H9 (cell line): ENCODE data around the gene ZCCHC7. TPM values are rescaled to one million over a fixed set of nuclear protein-coding genes. Genes with fewer than 3 reads are reported as not detected.
A peak's percentile ranks its signal among the peaks of the same experiment; 100 is the strongest.

Source experiments
- DNase-seq: peaks from one replicate; pipeline ENCODE4 v3.0.0-alpha.2; 2017
- H2AFZ ChIP-seq: one replicate; pipeline ENCODE4 v1.6.1; 2013; ENCODE audit warnings: mild to moderate bottlenecking, low read length, control low read depth, moderate library complexity
- H2AK5ac ChIP-seq: 2 replicates; pipeline ENCODE4 v1.6.1; 2013; ENCODE audit warnings: low read length, control low read depth, mixed read lengths; ENCODE audit not compliant: insufficient read length
- H2BK120ac ChIP-seq: one replicate; pipeline ENCODE4 v1.6.1; 2013; ENCODE audit warnings: low read depth, mild to moderate bottlenecking, low read length, control low read depth, inconsistent platforms; ENCODE audit not compliant: poor library complexity, severe bottlenecking
- H2BK12ac ChIP-seq: 2 replicates; pipeline ENCODE4 v1.6.1; 2013; ENCODE audit warnings: low read length, control low read depth, mixed read lengths, low read depth; ENCODE audit not compliant: insufficient read length
- H2BK15ac ChIP-seq: 2 replicates; pipeline ENCODE4 v1.6.1; 2013; ENCODE audit warnings: low read depth, low read length, control low read depth
- H2BK20ac ChIP-seq: one replicate; pipeline ENCODE4 v1.6.1; 2013; ENCODE audit warnings: low read depth, mild to moderate bottlenecking, low read length, control low read depth, inconsistent platforms; ENCODE audit not compliant: poor library complexity, severe bottlenecking
- H2BK5ac ChIP-seq: 2 replicates; pipeline ENCODE4 v1.6.1; 2013; ENCODE audit warnings: low read length, control low read depth, mixed read lengths; ENCODE audit not compliant: insufficient read length
- H3K14ac ChIP-seq: 2 replicates; pipeline ENCODE4 v1.6.1; 2013; ENCODE audit warnings: low read length, control low read depth; ENCODE audit not compliant: insufficient read depth
- H3K18ac ChIP-seq: 2 replicates; pipeline ENCODE4 v1.6.1; 2013; ENCODE audit warnings: low read depth, mild to moderate bottlenecking, mixed read lengths, low read length, control low read depth; ENCODE audit not compliant: insufficient read length
- H3K23ac ChIP-seq: 2 replicates; pipeline ENCODE4 v1.6.1; 2013; ENCODE audit warnings: low read length, control low read depth, mixed read lengths, low read depth; ENCODE audit not compliant: insufficient read length
- H3K23me2 ChIP-seq: 2 replicates; pipeline ENCODE4 v1.6.1; 2013; ENCODE audit warnings: low read depth, mild to moderate bottlenecking, mixed read lengths, low read length, control low read depth; ENCODE audit not compliant: insufficient read length, poor library complexity, severe bottlenecking
- H3K27ac ChIP-seq: 2 replicates; pipeline ENCODE4 v1.5.1; 2013; ENCODE audit warnings: low read length, control low read depth, mixed read lengths, low read depth; ENCODE audit not compliant: insufficient read length
- H3K27me3 ChIP-seq: 2 replicates; pipeline ENCODE4 v1.6.1; 2013; ENCODE audit warnings: low read length, control low read depth, inconsistent platforms; ENCODE audit not compliant: insufficient read depth
- H3K4ac ChIP-seq: 2 replicates; pipeline ENCODE4 v1.6.1; 2013; ENCODE audit warnings: low read depth, mild to moderate bottlenecking, control low read depth, inconsistent platforms, low read length, moderate library complexity
- H3K4me1 ChIP-seq: 2 replicates; pipeline ENCODE4 v1.6.1; 2013; ENCODE audit warnings: low read length, control low read depth, inconsistent platforms; ENCODE audit not compliant: insufficient read depth
- H3K4me2 ChIP-seq: 2 replicates; pipeline ENCODE4 v1.6.1; 2013; ENCODE audit warnings: low read length, control low read depth, mixed read lengths; ENCODE audit not compliant: insufficient read length, insufficient read depth
- H3K56ac ChIP-seq: 2 replicates; pipeline ENCODE4 v1.6.1; 2013; ENCODE audit warnings: low read depth, mild to moderate bottlenecking, mixed read lengths, low read length, control low read depth; ENCODE audit not compliant: insufficient read length
- H3K79me1 ChIP-seq: 2 replicates; pipeline ENCODE4 v1.6.1; 2013; ENCODE audit warnings: low read depth, mild to moderate bottlenecking, moderate library complexity, low read length, control low read depth, inconsistent platforms; ENCODE audit not compliant: insufficient read depth, poor library complexity, severe bottlenecking
- H3K79me2 ChIP-seq: 2 replicates; pipeline ENCODE4 v1.6.1; 2013; ENCODE audit warnings: low read length, control low read depth, inconsistent platforms; ENCODE audit not compliant: insufficient read depth
- H3K9ac ChIP-seq: 2 replicates; pipeline ENCODE4 v1.6.1; 2013; ENCODE audit warnings: low read length, control low read depth, mixed read lengths; ENCODE audit not compliant: insufficient read length; ENCODE audit errors: extremely low read depth
- H3K9me3 ChIP-seq: one replicate; pipeline ENCODE4 v1.6.1; 2013; ENCODE audit warnings: low read depth, low read length, inconsistent platforms; ENCODE audit not compliant: control insufficient read depth
- H3T11ph ChIP-seq: one replicate; pipeline ENCODE4 v1.6.1; 2013; ENCODE audit warnings: mild to moderate bottlenecking, low read length, control low read depth, inconsistent platforms
- H4K20me1 ChIP-seq: one replicate; pipeline ENCODE4 v1.6.1; 2013; ENCODE audit not compliant: control insufficient read depth, insufficient read length, insufficient read depth
- H4K5ac ChIP-seq: 2 replicates; pipeline ENCODE4 v1.6.1; 2013; ENCODE audit warnings: low read depth, mild to moderate bottlenecking, mixed read lengths, low read length, control low read depth; ENCODE audit not compliant: insufficient read length
- H4K8ac ChIP-seq: replicated peaks from 2 replicates; pipeline ENCODE4 v1.6.1; 2013; ENCODE audit warnings: low read length, control low read depth, mixed read lengths, low read depth; ENCODE audit not compliant: insufficient read length
- H4K91ac ChIP-seq: 2 replicates; pipeline ENCODE4 v1.6.1; 2013; ENCODE audit warnings: low read depth, mild to moderate bottlenecking, moderate library complexity, mixed read lengths, low read length, control low read depth; ENCODE audit not compliant: insufficient read length
- H3K27ac Mint-ChIP-seq, 3 experiments: 2 replicates in 2 of 3; 3 replicates in 1 of 3; pipeline ENCODE4 v1.8.0; 2020 to 2021; ENCODE audit warnings: mixed read lengths in 3 of 3, mild to moderate bottlenecking in 1 of 3, moderate library complexity in 1 of 3
- H3K27me3 Mint-ChIP-seq: 2 replicates; pipeline ENCODE4 v1.8.0; 2021; ENCODE audit warnings: low read depth, mild to moderate bottlenecking, moderate library complexity, mixed read lengths
- H3K36me3 Mint-ChIP-seq, 3 experiments: 2 replicates in 2 of 3; 3 replicates in 1 of 3; pipeline ENCODE4 v1.8.0; 2020 to 2021; ENCODE audit warnings: low read depth in 3 of 3, mixed read lengths in 3 of 3; ENCODE audit not compliant: insufficient read depth in 1 of 3
- H3K4me1 Mint-ChIP-seq, 2 experiments: 2 replicates each; pipeline ENCODE4 v1.8.0; 2020; ENCODE audit warnings: mixed read lengths in 2 of 2
- H3K4me3 Mint-ChIP-seq, 2 experiments: 2 replicates in 1 of 2; 3 replicates in 1 of 2; pipeline ENCODE4 v1.8.0; 2020 to 2021; ENCODE audit warnings: mild to moderate bottlenecking in 2 of 2, mixed read lengths in 2 of 2, moderate library complexity in 1 of 2
- H3K9me3 Mint-ChIP-seq, 2 experiments: 2 replicates in 1 of 2; 3 replicates in 1 of 2; pipeline ENCODE4 v1.8.0; 2020; ENCODE audit warnings: mild to moderate bottlenecking in 2 of 2, mixed read lengths in 2 of 2, moderate library complexity in 1 of 2
- WGBS: extraction: QIAGEN DNeasy Blood & Tissue Kit; methylation state at CpG from one replicate; pipeline ENCODE4 v1.1.7; 2013; ENCODE audit warnings: missing lambda C conversion rate, low lambda C conversion rate, mixed read lengths; ENCODE audit not compliant: insufficient read length; ENCODE audit errors: extremely low coverage; 5-methylcytosine and 5-hydroxymethylcytosine counted together
- total RNA-seq: library from RNA; stranded (reverse); gene quantifications from 2 replicates; pipeline ENCODE4 v1.2.1, GENCODE V29; 2021
- TF ChIP-seq, protein P1 (sequence below): fragments of 200-600 bp; sonication (generic); conservative IDR thresholded peaks from 3 replicates; pipeline ENCODE4 v1.8.0; 2021; ENCODE audit warnings: antibody characterized with exemption, mild to moderate bottlenecking

ZCCHC7 gene
- total RNA-seq, 1 experiment from 2014 or later = 20.3 TPM

GRCh38 chr9:37378613-37379004 lies 258.2 kb downstream of the ZCCHC7 start:
- Histone ChIP-seq H3K18ac (no peak overlapping the region), H3K9ac (no peak overlapping the region), H3K4me2 (no peak overlapping the region), H2AK5ac (no peak overlapping the region), H3K23me2 (no peaks in the 10 kb centered on the region), H2BK5ac (no peak overlapping the region), H3K79me1 (no peaks in the 10 kb centered on the region), H4K20me1 (no peaks in the 10 kb centered on the region), H3K79me2 (no peaks in the 10 kb centered on the region), H3K27ac (no peak overlapping the region), H2BK15ac (no peak overlapping the region), H2BK120ac (no peak overlapping the region), H4K8ac (no peak overlapping the region), H4K5ac (no peak overlapping the region), H3K56ac (no peak overlapping the region), H3K4me1 (no peaks in the 10 kb centered on the region; the same call in 1 of the 2 replicates), H2BK20ac (no peak overlapping the region), H4K91ac (no peak overlapping the region), H3K14ac (peak overlapping the region; percentile 35; the same call in 1 of the 2 replicates), H3K9me3 (no peaks in the 10 kb centered on the region), H3T11ph (no peak overlapping the region), H2BK12ac (no peak overlapping the region), H3K27me3 (no peaks in the 10 kb centered on the region), H3K23ac (no peak overlapping the region), H2AFZ (no peak overlapping the region), H3K4ac (no peak overlapping the region)
- H3K4me3 Mint-ChIP-seq = no peak overlapping the region
- H3K27me3 Mint-ChIP-seq = peaks cover 1% of the 10 kb centered on the region; the same call in 1 of the 2 replicates
- TF ChIP-seq, protein P1, sequence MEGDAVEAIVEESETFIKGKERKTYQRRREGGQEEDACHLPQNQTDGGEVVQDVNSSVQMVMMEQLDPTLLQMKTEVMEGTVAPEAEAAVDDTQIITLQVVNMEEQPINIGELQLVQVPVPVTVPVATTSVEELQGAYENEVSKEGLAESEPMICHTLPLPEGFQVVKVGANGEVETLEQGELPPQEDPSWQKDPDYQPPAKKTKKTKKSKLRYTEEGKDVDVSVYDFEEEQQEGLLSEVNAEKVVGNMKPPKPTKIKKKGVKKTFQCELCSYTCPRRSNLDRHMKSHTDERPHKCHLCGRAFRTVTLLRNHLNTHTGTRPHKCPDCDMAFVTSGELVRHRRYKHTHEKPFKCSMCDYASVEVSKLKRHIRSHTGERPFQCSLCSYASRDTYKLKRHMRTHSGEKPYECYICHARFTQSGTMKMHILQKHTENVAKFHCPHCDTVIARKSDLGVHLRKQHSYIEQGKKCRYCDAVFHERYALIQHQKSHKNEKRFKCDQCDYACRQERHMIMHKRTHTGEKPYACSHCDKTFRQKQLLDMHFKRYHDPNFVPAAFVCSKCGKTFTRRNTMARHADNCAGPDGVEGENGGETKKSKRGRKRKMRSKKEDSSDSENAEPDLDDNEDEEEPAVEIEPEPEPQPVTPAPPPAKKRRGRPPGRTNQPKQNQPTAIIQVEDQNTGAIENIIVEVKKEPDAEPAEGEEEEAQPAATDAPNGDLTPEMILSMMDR = no peak
- peaks cover 2 to 3% of the 10 kb centered on the region in 2 experiments; a peak in 1 of 4 replicates for H3K4me1 Mint-ChIP-seq
- H3K9me3 Mint-ChIP-seq = no peaks in the 10 kb centered on the region; a peak in 1 of 5 replicates
- DNase-seq = no peak
- WGBS = no CpG with 5 or more reads among the region's 19 CpGs
- no peak overlapping the region for H3K27ac Mint-ChIP-seq
- H3K36me3 Mint-ChIP-seq = 0 out of 7 replicates have a peak, but pooled peaks cover 0 to 3% (median 0%) of the 10 kb centered on the region in 3 experiments
